Measurements from ENCODE around the gene CRYAB. TPM values are rescaled to one million over a fixed set of nuclear protein-coding genes. Genes with fewer than 3 reads are reported as not detected.

Gene CRYAB
- total and polyA plus RNA-seq, 4 donors: 0.33 to 8.6 (median 3.6) TPM

DNA sequence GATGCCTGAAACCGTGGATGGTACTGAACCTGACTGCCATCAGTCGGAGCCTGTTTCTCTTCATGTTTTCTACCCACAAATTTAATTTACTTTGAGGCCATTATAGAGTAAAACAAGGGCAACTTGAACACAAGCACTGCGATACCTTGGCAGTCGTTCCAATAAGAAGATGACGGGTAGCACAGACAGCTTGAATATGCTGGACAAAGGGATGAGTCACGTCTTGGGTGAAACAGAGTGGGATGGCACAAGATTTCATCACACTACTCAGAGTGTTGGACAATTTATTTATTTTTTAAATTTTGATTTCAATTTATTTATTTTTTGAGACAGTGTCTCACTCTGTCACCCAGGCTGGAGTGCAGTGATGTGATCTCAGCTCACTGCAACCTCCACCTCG is 31.3 kb upstream of the CRYAB start (continued):
- TF ChIP-seq CTCF (IDR thresholded peaks at IDR 0.05; ENCODE audit: low read depth, low read length, missing input control) (no peak), SP1 (IDR thresholded peaks at IDR 0.05) (no peak), HNF4G (IDR thresholded peaks at IDR 0.05) (no peak)
- TF ChIP-seq, protein P1, sequence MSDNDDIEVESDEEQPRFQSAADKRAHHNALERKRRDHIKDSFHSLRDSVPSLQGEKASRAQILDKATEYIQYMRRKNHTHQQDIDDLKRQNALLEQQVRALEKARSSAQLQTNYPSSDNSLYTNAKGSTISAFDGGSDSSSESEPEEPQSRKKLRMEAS (IDR thresholded peaks at IDR 0.05): no peak

GRCh38 chr11:111941963-111942362 is 30.4 kb upstream of the CRYAB start:
- Histone ChIP-seq H3K9ac (ENCODE audit: low read depth in 1 of 2, low read length in 2 of 2) (no peak overlapping the region), H3K27ac (ENCODE audit: low read depth in 1 of 2, low read length in 2 of 2) (no peak overlapping the region), H3K4me1 (ENCODE audit: control insufficient read depth in 4 of 4, insufficient read depth in 4 of 4, low read length in 3 of 4) (peaks cover 0 to 15% (median 7%) of the 10 kb centered on the region in 4 donors), H3K36me3 (ENCODE audit: control insufficient read depth in 4 of 4, insufficient read depth in 3 of 4, low read depth in 1 of 4, low read length in 3 of 4) (no peaks in the 10 kb centered on the region), H3K9me3 (ENCODE audit: control insufficient read depth in 4 of 4, low read length in 3 of 4) (no peaks in the 10 kb centered on the region), H3K27me3 (ENCODE audit: control insufficient read depth in 4 of 4, insufficient read depth in 4 of 4, low read length in 3 of 4) (no peaks in the 10 kb centered on the region), H3K4me3 (ENCODE audit: low read depth in 1 of 3, low read length in 3 of 3) (no peak overlapping the region)
- TF ChIP-seq, protein P2, sequence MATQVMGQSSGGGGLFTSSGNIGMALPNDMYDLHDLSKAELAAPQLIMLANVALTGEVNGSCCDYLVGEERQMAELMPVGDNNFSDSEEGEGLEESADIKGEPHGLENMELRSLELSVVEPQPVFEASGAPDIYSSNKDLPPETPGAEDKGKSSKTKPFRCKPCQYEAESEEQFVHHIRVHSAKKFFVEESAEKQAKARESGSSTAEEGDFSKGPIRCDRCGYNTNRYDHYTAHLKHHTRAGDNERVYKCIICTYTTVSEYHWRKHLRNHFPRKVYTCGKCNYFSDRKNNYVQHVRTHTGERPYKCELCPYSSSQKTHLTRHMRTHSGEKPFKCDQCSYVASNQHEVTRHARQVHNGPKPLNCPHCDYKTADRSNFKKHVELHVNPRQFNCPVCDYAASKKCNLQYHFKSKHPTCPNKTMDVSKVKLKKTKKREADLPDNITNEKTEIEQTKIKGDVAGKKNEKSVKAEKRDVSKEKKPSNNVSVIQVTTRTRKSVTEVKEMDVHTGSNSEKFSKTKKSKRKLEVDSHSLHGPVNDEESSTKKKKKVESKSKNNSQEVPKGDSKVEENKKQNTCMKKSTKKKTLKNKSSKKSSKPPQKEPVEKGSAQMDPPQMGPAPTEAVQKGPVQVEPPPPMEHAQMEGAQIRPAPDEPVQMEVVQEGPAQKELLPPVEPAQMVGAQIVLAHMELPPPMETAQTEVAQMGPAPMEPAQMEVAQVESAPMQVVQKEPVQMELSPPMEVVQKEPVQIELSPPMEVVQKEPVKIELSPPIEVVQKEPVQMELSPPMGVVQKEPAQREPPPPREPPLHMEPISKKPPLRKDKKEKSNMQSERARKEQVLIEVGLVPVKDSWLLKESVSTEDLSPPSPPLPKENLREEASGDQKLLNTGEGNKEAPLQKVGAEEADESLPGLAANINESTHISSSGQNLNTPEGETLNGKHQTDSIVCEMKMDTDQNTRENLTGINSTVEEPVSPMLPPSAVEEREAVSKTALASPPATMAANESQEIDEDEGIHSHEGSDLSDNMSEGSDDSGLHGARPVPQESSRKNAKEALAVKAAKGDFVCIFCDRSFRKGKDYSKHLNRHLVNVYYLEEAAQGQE (IDR thresholded peaks at IDR 0.05): no peak
- TF ChIP-seq, protein P3, sequence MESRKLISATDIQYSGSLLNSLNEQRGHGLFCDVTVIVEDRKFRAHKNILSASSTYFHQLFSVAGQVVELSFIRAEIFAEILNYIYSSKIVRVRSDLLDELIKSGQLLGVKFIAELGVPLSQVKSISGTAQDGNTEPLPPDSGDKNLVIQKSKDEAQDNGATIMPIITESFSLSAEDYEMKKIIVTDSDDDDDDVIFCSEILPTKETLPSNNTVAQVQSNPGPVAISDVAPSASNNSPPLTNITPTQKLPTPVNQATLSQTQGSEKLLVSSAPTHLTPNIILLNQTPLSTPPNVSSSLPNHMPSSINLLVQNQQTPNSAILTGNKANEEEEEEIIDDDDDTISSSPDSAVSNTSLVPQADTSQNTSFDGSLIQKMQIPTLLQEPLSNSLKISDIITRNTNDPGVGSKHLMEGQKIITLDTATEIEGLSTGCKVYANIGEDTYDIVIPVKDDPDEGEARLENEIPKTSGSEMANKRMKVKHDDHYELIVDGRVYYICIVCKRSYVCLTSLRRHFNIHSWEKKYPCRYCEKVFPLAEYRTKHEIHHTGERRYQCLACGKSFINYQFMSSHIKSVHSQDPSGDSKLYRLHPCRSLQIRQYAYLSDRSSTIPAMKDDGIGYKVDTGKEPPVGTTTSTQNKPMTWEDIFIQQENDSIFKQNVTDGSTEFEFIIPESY (IDR thresholded peaks at IDR 0.05): no peak
- TF ChIP-seq FOXA2 (IDR thresholded peaks at IDR 0.05) (no peak), YY1 (IDR thresholded peaks at IDR 0.05) (no peak), CTCF (IDR thresholded peaks at IDR 0.05; ENCODE audit: low read depth, low read length, missing input control) (no peak), GABPA (IDR thresholded peaks at IDR 0.05 in 1 of 2, conservative IDR thresholded peaks at IDR 0.05 in 1 of 2) (no peak), HNF4A (conservative IDR thresholded peaks at IDR 0.05) (no peak), HNF4G (IDR thresholded peaks at IDR 0.05) (no peak), JUND (IDR thresholded peaks at IDR 0.05) (no peak), RXRA (IDR thresholded peaks at IDR 0.05) (no peak), FOXA1 (IDR thresholded peaks at IDR 0.05) (no peak), RAD21 (IDR thresholded peaks at IDR 0.05) (no peak)
- TF ChIP-seq, protein P1 (IDR thresholded peaks at IDR 0.05): no peak
- no peak for DNase-seq (ENCODE audit: low spot score)
- 79% methylated on average over 5 of the region's 5 CpGs for WGBS
